Neural progenitor cell (in vitro differentiated cells): ENCODE results near the gene KCNMA1. TPM values are rescaled to one million over a fixed set of nuclear protein-coding genes. Genes with fewer than 3 reads are reported as not detected.

Source experiments
- DNase-seq: peaks from one replicate; pipeline ENCODE4 v3.0.0-alpha.2; 2016; ENCODE audit warnings: low spot score
- H2AFZ ChIP-seq: fragments of 200-600 bp; sonication (generic); replicated peaks from 2 replicates; pipeline ENCODE4 v1.6.1; 2016; ENCODE audit warnings: antibody characterized with exemption
- H3F3A ChIP-seq: fragments of 200-600 bp; sonication (generic); 2 replicates; pipeline ENCODE4 v1.6.1; 2016; ENCODE audit warnings: antibody characterized with exemption, low read depth
- H3K27ac ChIP-seq: fragments of 200-600 bp; sonication (generic); 2 replicates; pipeline ENCODE4 v1.5.1; 2016; ENCODE audit warnings: mild to moderate bottlenecking
- H3K27me3 ChIP-seq: fragments of 200-600 bp; sonication (generic); 2 replicates; pipeline ENCODE4 v1.6.1; 2016; ENCODE audit warnings: mild to moderate bottlenecking, moderate library complexity
- H3K36me3 ChIP-seq: fragments of 200-600 bp; sonication (generic); 2 replicates; pipeline ENCODE4 v1.5.1; 2016
- H3K4me1 ChIP-seq: fragments of 200-600 bp; sonication (generic); 2 replicates; pipeline ENCODE4 v1.6.1; 2016; ENCODE audit warnings: mixed run types
- H3K4me2 ChIP-seq: fragments of 200-600 bp; sonication (generic); 2 replicates; pipeline ENCODE4 v1.6.1; 2016
- H3K4me3 ChIP-seq: fragments of 200-600 bp; sonication (generic); 2 replicates; pipeline ENCODE4 v1.5.1; 2016
- H3K79me2 ChIP-seq: fragments of 200-600 bp; sonication (generic); 2 replicates; pipeline ENCODE4 v1.6.1; 2016; ENCODE audit warnings: low read depth
- H3K9ac ChIP-seq: fragments of 200-600 bp; sonication (generic); 2 replicates; pipeline ENCODE4 v1.6.1; 2016
- H3K9me3 ChIP-seq: fragments of 200-600 bp; sonication (generic); 2 replicates; pipeline ENCODE4 v1.5.1; 2016; ENCODE audit warnings: low read depth
- H4K20me1 ChIP-seq: fragments of 200-600 bp; sonication (generic); 2 replicates; pipeline ENCODE4 v1.6.1; 2016; ENCODE audit warnings: low read depth
- H3K27ac Mint-ChIP-seq: 3 replicates; pipeline ENCODE4 v1.8.0; 2021; ENCODE audit warnings: mixed read lengths
- H3K27me3 Mint-ChIP-seq: 2 replicates; pipeline ENCODE4 v1.8.0; 2022; ENCODE audit warnings: low read depth, mild to moderate bottlenecking, inconsistent platforms, moderate library complexity, mixed read lengths; ENCODE audit not compliant: insufficient read depth
- H3K36me3 Mint-ChIP-seq: 3 replicates; pipeline ENCODE4 v1.8.0; 2021; ENCODE audit warnings: mixed read lengths
- H3K4me1 Mint-ChIP-seq: 3 replicates; pipeline ENCODE4 v1.8.0; 2021; ENCODE audit warnings: mixed read lengths
- H3K4me3 Mint-ChIP-seq: 3 replicates; pipeline ENCODE4 v1.8.0; 2021; ENCODE audit warnings: mild to moderate bottlenecking, moderate library complexity, mixed read lengths
- H3K9me3 Mint-ChIP-seq: 3 replicates; pipeline ENCODE4 v1.8.0; 2020; ENCODE audit warnings: mixed read lengths
- EZH2 ChIP-seq: fragments of 200-600 bp; sonication (generic); IDR thresholded peaks from 2 replicates; pipeline ENCODE4 v1.6.1; 2017; ENCODE audit warnings: antibody characterized with exemption, mild to moderate bottlenecking, moderate library complexity
- EZH2phosphoT487 ChIP-seq: fragments of 200-600 bp; sonication (generic); IDR thresholded peaks from 2 replicates; pipeline ENCODE4 v1.6.1; 2017; ENCODE audit warnings: antibody characterized with exemption
- total RNA-seq: library from RNA; depleted of rRNA; stranded (reverse); fragments of >200 nt; gene quantifications from 2 replicates; pipeline ENCODE4 v1.2.3, GENCODE V29; 2015; ENCODE audit warnings: low replicate concordance
- TF ChIP-seq, protein P1 (sequence below): fragments of 200-600 bp; sonication (generic); IDR thresholded peaks from 2 replicates; pipeline ENCODE4 v1.5.1; 2017; ENCODE audit warnings: antibody characterized with exemption, mild to moderate bottlenecking

Gene KCNMA1
- total RNA-seq, 1 donor from 2014 or later: 2.4 TPM

DNA sequence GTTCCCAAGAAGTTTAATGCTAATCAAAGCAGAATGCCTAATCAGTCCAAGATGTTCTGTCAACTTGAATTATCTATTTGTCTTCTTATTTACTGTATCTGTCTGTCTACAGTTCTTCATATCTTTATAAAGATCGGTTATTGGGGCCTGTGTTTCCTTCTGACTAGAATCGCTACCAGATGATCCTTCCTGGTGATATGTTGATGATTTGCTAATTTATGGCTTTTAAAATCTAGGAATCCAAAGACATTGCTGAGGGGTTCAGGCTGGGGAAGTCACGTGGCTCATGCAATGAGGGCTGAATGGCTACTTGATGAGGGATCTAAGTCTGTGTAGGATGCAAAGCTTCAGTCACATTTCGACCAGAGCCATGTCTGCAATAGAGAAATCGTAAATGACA lies 536.3 kb downstream of the KCNMA1 start:
- Histone ChIP-seq H3K27ac (no peak overlapping the region), H3K79me2 (no peaks in the 10 kb centered on the region), H3K4me2 (no peak overlapping the region), H3K27me3 (no peaks in the 10 kb centered on the region), H4K20me1 (no peaks in the 10 kb centered on the region), H3F3A (no peaks in the 10 kb centered on the region), H3K4me3 (no peak overlapping the region), H2AFZ (no peak overlapping the region), H3K9ac (no peak overlapping the region), H3K4me1 (no peaks in the 10 kb centered on the region), H3K9me3 (no peaks in the 10 kb centered on the region), H3K36me3 (no peaks in the 10 kb centered on the region)
- Mint-ChIP-seq H3K9me3 (no peaks in the 10 kb centered on the region), H3K4me1 (peaks cover 15% of the 10 kb centered on the region), H3K4me3 (no peak overlapping the region), H3K27ac (no peak overlapping the region), H3K36me3 (no peaks in the 10 kb centered on the region), H3K27me3 (peaks cover 4% of the 10 kb centered on the region)
- DNase-seq: no peak
- TF ChIP-seq EZH2 (no peak), EZH2phosphoT487 (no peak)
- TF ChIP-seq, protein P1, sequence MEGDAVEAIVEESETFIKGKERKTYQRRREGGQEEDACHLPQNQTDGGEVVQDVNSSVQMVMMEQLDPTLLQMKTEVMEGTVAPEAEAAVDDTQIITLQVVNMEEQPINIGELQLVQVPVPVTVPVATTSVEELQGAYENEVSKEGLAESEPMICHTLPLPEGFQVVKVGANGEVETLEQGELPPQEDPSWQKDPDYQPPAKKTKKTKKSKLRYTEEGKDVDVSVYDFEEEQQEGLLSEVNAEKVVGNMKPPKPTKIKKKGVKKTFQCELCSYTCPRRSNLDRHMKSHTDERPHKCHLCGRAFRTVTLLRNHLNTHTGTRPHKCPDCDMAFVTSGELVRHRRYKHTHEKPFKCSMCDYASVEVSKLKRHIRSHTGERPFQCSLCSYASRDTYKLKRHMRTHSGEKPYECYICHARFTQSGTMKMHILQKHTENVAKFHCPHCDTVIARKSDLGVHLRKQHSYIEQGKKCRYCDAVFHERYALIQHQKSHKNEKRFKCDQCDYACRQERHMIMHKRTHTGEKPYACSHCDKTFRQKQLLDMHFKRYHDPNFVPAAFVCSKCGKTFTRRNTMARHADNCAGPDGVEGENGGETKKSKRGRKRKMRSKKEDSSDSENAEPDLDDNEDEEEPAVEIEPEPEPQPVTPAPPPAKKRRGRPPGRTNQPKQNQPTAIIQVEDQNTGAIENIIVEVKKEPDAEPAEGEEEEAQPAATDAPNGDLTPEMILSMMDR: no peak

DNA sequence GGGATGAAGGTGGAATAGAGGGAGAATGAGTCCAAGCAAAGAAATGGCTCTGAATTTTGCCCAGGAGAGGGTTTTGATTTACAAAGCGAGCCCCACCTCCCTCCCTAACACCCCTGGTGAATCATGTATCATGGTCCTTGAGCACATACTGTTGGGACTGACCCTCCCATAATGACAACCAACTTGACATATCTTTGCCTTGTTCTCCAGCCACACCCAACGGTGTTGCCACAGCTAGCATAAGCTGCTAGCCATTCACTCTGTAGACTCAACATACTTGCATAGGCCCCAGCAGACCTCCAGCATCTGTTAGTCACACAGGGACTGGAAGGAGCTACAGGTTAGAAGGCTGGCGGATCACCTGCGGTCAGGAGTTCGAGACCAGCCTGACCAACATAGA lies 538.5 kb downstream of the KCNMA1 start:
- H3K79me2 ChIP-seq: no peaks in the 10 kb centered on the region
- H3K27ac ChIP-seq: no peak overlapping the region
- Mint-ChIP-seq H3K36me3 (no peaks in the 10 kb centered on the region), H3K27me3 (peaks cover 4% of the 10 kb centered on the region), H3K27ac (no peak overlapping the region), H3K4me3 (no peak overlapping the region), H3K4me1 (no peaks in the 10 kb centered on the region), H3K9me3 (no peaks in the 10 kb centered on the region)
- H3F3A ChIP-seq: no peaks in the 10 kb centered on the region
- TF ChIP-seq EZH2phosphoT487: no peak
- TF ChIP-seq, protein P1: no peak
- no peak for TF ChIP-seq EZH2
- no peak overlapping the region for H3K4me2 ChIP-seq
- no peak for DNase-seq
- H3K27me3 ChIP-seq: no peaks in the 10 kb centered on the region
- H3K4me1 ChIP-seq: no peaks in the 10 kb centered on the region
- H4K20me1 ChIP-seq: no peaks in the 10 kb centered on the region
- no peak overlapping the region for H3K9ac ChIP-seq
- no peaks in the 10 kb centered on the region for H3K9me3 ChIP-seq
- H3K36me3 ChIP-seq: no peaks in the 10 kb centered on the region
- no peak overlapping the region for H3K4me3 ChIP-seq
- no peak overlapping the region for H2AFZ ChIP-seq

DNA sequence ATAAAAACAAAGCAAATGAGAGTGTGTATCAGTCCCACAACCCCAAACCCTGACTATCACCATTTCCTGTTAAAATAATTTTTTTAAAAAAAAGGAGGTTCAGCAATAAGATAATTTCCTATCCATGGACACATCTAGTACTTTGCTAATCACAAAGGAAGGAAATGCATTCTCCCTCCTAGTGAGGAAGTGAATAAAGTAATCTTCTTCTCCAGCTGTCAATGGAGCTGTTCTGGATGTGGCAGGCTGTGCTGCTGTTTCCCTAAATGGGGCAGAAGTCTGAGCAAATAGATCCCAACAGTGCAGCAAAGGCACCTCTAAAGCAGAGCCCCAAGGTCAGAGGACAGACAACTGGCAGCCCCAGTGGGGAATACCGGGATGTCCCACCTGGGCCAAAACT lies 540.0 kb downstream of the KCNMA1 start:
- Histone ChIP-seq H3K4me2 (no peak overlapping the region), H3K4me1 (no peaks in the 10 kb centered on the region), H2AFZ (no peak overlapping the region), H3K4me3 (no peak overlapping the region), H3K9me3 (no peaks in the 10 kb centered on the region), H3F3A (no peaks in the 10 kb centered on the region), H3K27me3 (no peaks in the 10 kb centered on the region), H3K27ac (no peak overlapping the region), H3K79me2 (no peaks in the 10 kb centered on the region), H4K20me1 (no peaks in the 10 kb centered on the region), H3K9ac (no peak overlapping the region), H3K36me3 (no peaks in the 10 kb centered on the region)
- no peak for DNase-seq
- no peak overlapping the region for H3K27ac Mint-ChIP-seq
- peaks cover 4% of the 10 kb centered on the region for H3K27me3 Mint-ChIP-seq
- no peaks in the 10 kb centered on the region for H3K9me3 Mint-ChIP-seq
- H3K36me3 Mint-ChIP-seq: no peaks in the 10 kb centered on the region
- no peaks in the 10 kb centered on the region for H3K4me1 Mint-ChIP-seq
- no peak overlapping the region for H3K4me3 Mint-ChIP-seq
- TF ChIP-seq, protein P1: no peak
- no peak for TF ChIP-seq EZH2
- TF ChIP-seq EZH2phosphoT487: no peak
